K562 (cell line): ENCODE measurements around the gene BTBD16. TPM values are rescaled to one million over a fixed set of nuclear protein-coding genes. Genes with fewer than 3 reads are reported as not detected.

Experiments used
- ATAC-seq: fragments of 200-7000 bp; cut with Tn5 transposase; 3 replicates; pipeline ENCODE4 v1.9.1; 2020; ENCODE audit warnings: moderate library complexity
- BruUV-seq: library from RNA; stranded (reverse); fragments of 400-500 nt; replicated peaks from 2 replicates; lab custom pipeline; 2021; lab: Mats Ljungman, UMichigan
- CTCF ChIA-PET: fragments of 300-600 bp; formaldehyde crosslinking; extraction: SDS; loops from one replicate; lab custom pipeline; 2021; ENCODE audit warnings: low intra/inter-chr PET ratio; lab: Yijun Ruan, JAX
- POLR2A ChIA-PET: fragments of 300-600, 350-650 bp; sonication (Branson Sonifier 250); formaldehyde crosslinking; extraction: SDS; loops from one replicate; lab custom pipeline; 2021; ENCODE audit warnings: antibody characterized with exemption, inconsistent platforms; lab: Yijun Ruan, JAX
- DNase-seq, 4 experiments: peaks; one replicate each; pipeline versions ENCODE4 v3.0.0 to v3.0.0-alpha.2; 2011 to 2018; ENCODE audit warnings: low spot score in 3 of 4, mixed read lengths in 3 of 4; ENCODE audit errors: extremely low read depth in 1 of 4
- FAIRE-seq: peaks from 2 replicates; lab custom pipeline; 2011; peaks lifted over from hg19 to GRCh38; lab: Jason Lieb, UNC
- H2AFZ ChIP-seq: 2 replicates; pipeline ENCODE4 v1.6.0; 2011; ENCODE audit warnings: low read depth, low read length, control low read depth, inconsistent platforms
- H3K27ac ChIP-seq: fragments of 200-600 bp; 3 replicates; pipeline ENCODE4 v1.8.0; 2011; ENCODE audit warnings: low read depth, mild to moderate bottlenecking, control low read depth, inconsistent platforms, low read length, moderate library complexity, mixed read lengths; ENCODE audit errors: extremely low read depth
- H3K27me3 ChIP-seq, 2 experiments: fragments of 300-600 bp in 1 of 2; 2 replicates in 1 of 2; 3 replicates in 1 of 2; pipeline versions ENCODE4 v1.6.0 to v1.8.0; 2011; ENCODE audit warnings: inconsistent platforms in 2 of 2, low read length in 2 of 2, mild to moderate bottlenecking in 1 of 2, mixed read lengths in 1 of 2, moderate library complexity in 1 of 2; ENCODE audit not compliant: control insufficient read depth in 2 of 2, insufficient read depth in 2 of 2
- H3K36me3 ChIP-seq: fragments of 300-600 bp; 3 replicates; pipeline ENCODE4 v1.8.0; 2011; ENCODE audit warnings: mild to moderate bottlenecking, low read length, inconsistent platforms; ENCODE audit not compliant: control insufficient read depth, insufficient read depth
- H3K4me1 ChIP-seq, 2 experiments: fragments of 200-600 bp in 1 of 2; replicated peaks in 1 of 2; 2 replicates in 1 of 2; 3 replicates in 1 of 2; pipeline versions ENCODE4 v1.5.1 to v1.8.0; 2011; ENCODE audit warnings: inconsistent platforms in 2 of 2, low read length in 2 of 2, mild to moderate bottlenecking in 1 of 2, mixed read lengths in 1 of 2, moderate library complexity in 1 of 2; ENCODE audit not compliant: control insufficient read depth in 2 of 2, insufficient read depth in 2 of 2
- H3K4me2 ChIP-seq: 2 replicates; pipeline ENCODE4 v1.6.1; 2011; ENCODE audit warnings: low read length, control low read depth, inconsistent platforms, mixed read lengths; ENCODE audit not compliant: insufficient read depth
- H3K4me3 ChIP-seq: fragments of 200-600 bp; sonication (generic), shearing (Covaris generic); 2 replicates; pipeline ENCODE4 v1.5.1; 2016; ENCODE audit warnings: control low read depth, inconsistent platforms
- H3K79me2 ChIP-seq: fragments of 200-600 bp; 3 replicates; pipeline ENCODE4 v1.8.0; 2011; ENCODE audit warnings: low read length, inconsistent platforms; ENCODE audit not compliant: control insufficient read depth, insufficient read depth
- H3K9ac ChIP-seq, 2 experiments: 2 replicates each; pipeline versions ENCODE4 v1.6.0 to v1.6.1; 2011; ENCODE audit warnings: low read depth in 2 of 2, low read length in 2 of 2, control low read depth in 1 of 2, inconsistent platforms in 1 of 2, mild to moderate bottlenecking in 1 of 2, mixed read lengths in 1 of 2; ENCODE audit not compliant: insufficient read depth in 1 of 2
- H3K9me1 ChIP-seq: one replicate; pipeline ENCODE4 v1.6.0; 2011; ENCODE audit warnings: inconsistent platforms, mild to moderate bottlenecking, low read length, moderate library complexity; ENCODE audit not compliant: control insufficient read depth, insufficient read depth
- H3K9me3 ChIP-seq: replicated peaks from 2 replicates; pipeline ENCODE4 v1.5.1; 2011; ENCODE audit warnings: low read depth, low read length, inconsistent platforms; ENCODE audit not compliant: control insufficient read depth, insufficient read depth
- H4K20me1 ChIP-seq: replicated peaks from 2 replicates; pipeline ENCODE4 v1.6.1; 2011; ENCODE audit warnings: low read length, inconsistent platforms, mixed read lengths; ENCODE audit not compliant: control insufficient read depth, insufficient read depth
- DNMT1 ChIP-seq: fragments of 450-650 bp; IDR thresholded peaks from 2 replicates; pipeline ENCODE4 v1.6.1; 2016; ENCODE audit warnings: antibody characterized with exemption, mild to moderate bottlenecking
- ESRRA ChIP-seq: fragments of 450-650 bp; IDR thresholded peaks from 2 replicates; pipeline ENCODE4 v1.6.1; 2014; ENCODE audit warnings: low read depth, mild to moderate bottlenecking, moderate library complexity, borderline replicate concordance
- HIVEP1 ChIP-seq: fragments of 250-450 bp; sonication (Bioruptor Pico); IDR thresholded peaks from 2 replicates; pipeline ENCODE4 v1.4.0; 2020; ENCODE audit warnings: mild to moderate bottlenecking
- HNRNPUL1 ChIP-seq: fragments of 200-400 bp; formaldehyde crosslinking; IDR thresholded peaks from 2 replicates; pipeline ENCODE4 v1.6.1; 2017; ENCODE audit warnings: low read length
- IRF2 ChIP-seq: sonication (generic); formaldehyde crosslinking; IDR thresholded peaks from 2 replicates; pipeline ENCODE4 v1.8.1; 2022; ENCODE audit warnings: mild to moderate bottlenecking, missing genetic modification reagents
- MECOM ChIP-seq: fragments of 250-450 bp; sonication (Bioruptor Pico); IDR thresholded peaks from 2 replicates; pipeline ENCODE4 v1.8.0; 2022; ENCODE audit warnings: inconsistent platforms
- NCOA1 ChIP-seq: fragments of 450-650 bp; IDR thresholded peaks from 2 replicates; pipeline ENCODE4 v1.6.1; 2016; ENCODE audit warnings: low read depth
- POLR2AphosphoS2 ChIP-seq: IDR thresholded peaks from 2 replicates; pipeline ENCODE4 v1.6.1; 2012; ENCODE audit warnings: low read length, improper control_type of control experiment
- SETDB1 ChIP-seq: IDR thresholded peaks from one replicate; pipeline ENCODE4 v1.6.1; 2012; ENCODE audit warnings: low read length, control low read depth, inconsistent platforms
- TAF7 ChIP-seq: fragments of 450-650 bp; IDR thresholded peaks from 2 replicates; pipeline ENCODE4 v1.6.1; 2016; ENCODE audit warnings: missing genetic modification characterization, missing compliant biosample characterization
- TARDBP ChIP-seq: fragments of 450-650 bp; IDR thresholded peaks from 2 replicates; pipeline ENCODE4 v1.6.1; 2016
- TCF3 ChIP-seq: sonication (generic); formaldehyde crosslinking; IDR thresholded peaks from 2 replicates; pipeline ENCODE4 v1.4.0; 2020; ENCODE audit warnings: mild to moderate bottlenecking, missing genetic modification reagents
- ZNF121 ChIP-seq: sonication (generic); formaldehyde crosslinking; conservative IDR thresholded peaks from 2 replicates; pipeline ENCODE4 v1.8.0; 2022; ENCODE audit warnings: missing genetic modification reagents
- ZNF444 ChIP-seq: fragments of 250-450 bp; sonication (Bioruptor Pico); IDR thresholded peaks from 2 replicates; pipeline ENCODE4 v1.4.0; 2020; ENCODE audit warnings: mild to moderate bottlenecking, moderate library complexity
- ZNF780A ChIP-seq: fragments of 250-450 bp; sonication (Bioruptor Pico); IDR thresholded peaks from 2 replicates; pipeline ENCODE4 v1.5.0; 2021; ENCODE audit warnings: mild to moderate bottlenecking
- WGBS: fragments of 100-300 bp; shearing (Covaris generic); methylation state at CpG from one replicate; pipeline ENCODE4 v1.1.6; 2016; ENCODE audit warnings: low coverage, mixed read lengths; ENCODE audit not compliant: insufficient coverage; ENCODE audit errors: missing lambda C conversion rate; 5-methylcytosine and 5-hydroxymethylcytosine counted together
- in situ Hi-C: fragments of 300-500 bp; cut with MboI; formaldehyde crosslinking; loops from 4 replicates; pipeline ENCODE4 v1.15.0; 2018; ENCODE audit warnings: inconsistent platforms, mixed read lengths
- intact Hi-C: fragments of 100-400 bp; cut with micrococcal nuclease; formaldehyde crosslinking; loops from 2 replicates; pipeline ENCODE4 v1.14.2; 2022
- polyA plus RNA-seq, 8 experiments: library from polyadenylated mRNA; depleted of rRNA in 4 of 8; stranded (reverse) in 5 of 8; unstranded in 3 of 8; fragments of >200 nt; fragmentation: Nextera tagmentation in 2 of 8; fragmentation: Illumina TruSeq in 1 of 8; extraction: Ambion mirVana in 2 of 8; extraction: Trizol in 1 of 8; gene quantifications; 2 replicates each; pipeline versions ENCODE4 v1.2.1 to v1.2.3, GENCODE V29; 2011 to 2014; ENCODE audit warnings: inconsistent platforms in 1 of 8, missing spikeins in 1 of 8
- total RNA-seq, 7 experiments: library from RNA; depleted of rRNA in 6 of 7; stranded (reverse); fragments of >200 nt in 6 of 7; fragmentation: Illumina TruSeq in 2 of 7; extraction: Trizol in 2 of 7; gene quantifications; 2 replicates each; pipeline versions ENCODE4 v1.2.1 to v1.2.3, GENCODE V29; 2011 to 2021; ENCODE audit warnings: low replicate concordance in 1 of 7
- TF ChIP-seq, protein P1 (sequence below): fragments of 250-450 bp; sonication (Bioruptor Pico); IDR thresholded peaks from 2 replicates; pipeline ENCODE4 v1.5.0; 2020; ENCODE audit warnings: mild to moderate bottlenecking, borderline replicate concordance
- TF ChIP-seq, protein P2 (sequence below): fragments of 450-650 bp; IDR thresholded peaks from one replicate; pipeline ENCODE4 v1.6.1; 2018; ENCODE audit warnings: mild to moderate bottlenecking, moderate library complexity; ENCODE audit not compliant: partially characterized antibody

The BTBD16 gene
- total and polyA plus RNA-seq, 9 of the 15 experiments (the other 6 are each of a cell fraction or from before 2014, with no cell fraction given), result 0.11 TPM; not detected in 8

DNA sequence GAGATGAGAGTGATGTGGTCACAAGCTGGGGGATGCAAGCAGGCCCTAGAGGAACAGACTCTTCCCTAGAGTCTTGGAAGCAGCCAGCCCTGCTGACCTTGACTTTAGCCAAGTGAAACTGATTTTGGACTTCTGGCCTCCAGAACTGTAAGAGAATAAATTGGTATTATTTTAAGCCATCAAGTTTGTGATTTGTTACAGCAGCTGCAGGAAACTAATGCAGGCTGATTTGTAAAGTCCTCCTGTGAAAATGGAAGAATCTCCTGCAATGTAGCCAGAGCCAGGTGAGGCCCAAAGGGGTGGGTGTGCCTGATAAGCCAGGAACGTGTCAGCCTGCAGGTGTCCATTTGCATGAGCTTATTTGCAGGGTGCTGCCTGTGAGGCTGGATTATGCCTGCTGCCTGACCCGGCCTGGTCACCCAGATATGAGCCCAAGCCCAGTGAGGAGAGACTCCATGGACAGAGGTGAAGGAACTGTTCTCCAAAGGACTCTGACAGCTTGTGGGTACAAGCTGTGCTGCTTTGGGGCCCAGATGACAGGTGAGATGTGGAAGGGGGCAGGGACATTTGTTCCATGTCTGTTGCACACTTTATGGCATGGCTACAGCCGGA lies 78.8 kb downstream of the BTBD16 start:
- Histone ChIP-seq H3K27me3 (peaks cover 0 to 12% of the 10 kb centered on the region in 2 experiments; a peak in 3 of 5 replicates), H3K4me1 (no peaks in the 10 kb centered on the region), H3K9ac (no peak overlapping the region), H2AFZ (no peak overlapping the region), H3K4me3 (no peak overlapping the region), H3K36me3 (no peaks in the 10 kb centered on the region), H3K9me1 (no peaks in the 10 kb centered on the region), H3K27ac (no peak overlapping the region), H3K4me2 (no peak overlapping the region), H4K20me1 (no peaks in the 10 kb centered on the region), H3K9me3 (no peaks in the 10 kb centered on the region), H3K79me2 (no peaks in the 10 kb centered on the region)
- in situ Hi-C loops, result no loop called here
- TF ChIP-seq DNMT1, result no peak
- no peak for TF ChIP-seq IRF2 (CRISPR knock-in tag)
- no peak for TF ChIP-seq ZNF444 (CRISPR knock-in tag)
- no peak for TF ChIP-seq TARDBP
- TF ChIP-seq, protein P1, sequence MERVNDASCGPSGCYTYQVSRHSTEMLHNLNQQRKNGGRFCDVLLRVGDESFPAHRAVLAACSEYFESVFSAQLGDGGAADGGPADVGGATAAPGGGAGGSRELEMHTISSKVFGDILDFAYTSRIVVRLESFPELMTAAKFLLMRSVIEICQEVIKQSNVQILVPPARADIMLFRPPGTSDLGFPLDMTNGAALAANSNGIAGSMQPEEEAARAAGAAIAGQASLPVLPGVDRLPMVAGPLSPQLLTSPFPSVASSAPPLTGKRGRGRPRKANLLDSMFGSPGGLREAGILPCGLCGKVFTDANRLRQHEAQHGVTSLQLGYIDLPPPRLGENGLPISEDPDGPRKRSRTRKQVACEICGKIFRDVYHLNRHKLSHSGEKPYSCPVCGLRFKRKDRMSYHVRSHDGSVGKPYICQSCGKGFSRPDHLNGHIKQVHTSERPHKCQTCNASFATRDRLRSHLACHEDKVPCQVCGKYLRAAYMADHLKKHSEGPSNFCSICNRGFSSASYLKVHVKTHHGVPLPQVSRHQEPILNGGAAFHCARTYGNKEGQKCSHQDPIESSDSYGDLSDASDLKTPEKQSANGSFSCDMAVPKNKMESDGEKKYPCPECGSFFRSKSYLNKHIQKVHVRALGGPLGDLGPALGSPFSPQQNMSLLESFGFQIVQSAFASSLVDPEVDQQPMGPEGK, result no peak
- no peak for TF ChIP-seq TAF7
- TF ChIP-seq TCF3 (CRISPR knock-in tag), result no peak
- TF ChIP-seq ZNF121 (CRISPR knock-in tag), result no peak
- no peak for TF ChIP-seq ZNF780A (CRISPR knock-in tag)
- no peak for TF ChIP-seq POLR2AphosphoS2
- TF ChIP-seq NCOA1, result no peak
- TF ChIP-seq, protein P2, sequence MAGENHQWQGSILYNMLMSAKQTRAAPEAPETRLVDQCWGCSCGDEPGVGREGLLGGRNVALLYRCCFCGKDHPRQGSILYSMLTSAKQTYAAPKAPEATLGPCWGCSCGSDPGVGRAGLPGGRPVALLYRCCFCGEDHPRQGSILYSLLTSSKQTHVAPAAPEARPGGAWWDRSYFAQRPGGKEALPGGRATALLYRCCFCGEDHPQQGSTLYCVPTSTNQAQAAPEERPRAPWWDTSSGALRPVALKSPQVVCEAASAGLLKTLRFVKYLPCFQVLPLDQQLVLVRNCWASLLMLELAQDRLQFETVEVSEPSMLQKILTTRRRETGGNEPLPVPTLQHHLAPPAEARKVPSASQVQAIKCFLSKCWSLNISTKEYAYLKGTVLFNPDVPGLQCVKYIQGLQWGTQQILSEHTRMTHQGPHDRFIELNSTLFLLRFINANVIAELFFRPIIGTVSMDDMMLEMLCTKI, result no peak
- TF ChIP-seq ESRRA, result no peak
- TF ChIP-seq MECOM (CRISPR knock-in tag), result no peak
- TF ChIP-seq HNRNPUL1, result no peak
- no peak for TF ChIP-seq SETDB1
- TF ChIP-seq HIVEP1 (CRISPR knock-in tag), result no peak
- FAIRE-seq (no peak), ATAC-seq (no peak), DNase-seq (no peak)
- intact Hi-C loops, result loop anchor here (10.0 kb wide), 1 partner anchor 215 kb away; the partner anchor contains the start of gene DMBT1
- no TSS peak for BruUV-seq
- ChIA-PET POLR2A (interaction anchor here (0.7 kb wide), 1 partner anchor 24 kb away, joined by 3 read pairs; no protein-coding TSS in a partner anchor), CTCF (no interaction called here)
- WGBS, result 0% methylated on average over 3 of the region's 3 CpGs
